Left ventricle myocardium inferior (tissue), 1 donor: Measurements from ENCODE around the gene HLX. TPM values are rescaled to one million over a fixed set of nuclear protein-coding genes. Genes with fewer than 3 reads are reported as not detected.

Source experiments
- DNase-seq: peaks from one replicate; pipeline ENCODE4 v3.0.0-alpha.2; 2020
- H3K27ac ChIP-seq: fragments of 200-600 bp; replicated peaks from 2 replicates; pipeline ENCODE4 v1.8.0; 2021
- H3K27me3 ChIP-seq: fragments of 200-600 bp; 2 replicates; pipeline ENCODE4 v1.8.0; 2021; ENCODE audit warnings: low read depth
- H3K36me3 ChIP-seq: fragments of 200-600 bp; 2 replicates; pipeline ENCODE4 v1.8.0; 2021
- H3K4me1 ChIP-seq: fragments of 200-600 bp; 2 replicates; pipeline ENCODE4 v1.8.0; 2021
- H3K4me3 ChIP-seq: fragments of 200-600 bp; 2 replicates; pipeline ENCODE4 v1.8.0; 2021; ENCODE audit warnings: mild to moderate bottlenecking, moderate library complexity
- H3K9me3 ChIP-seq: fragments of 200-600 bp; replicated peaks from 2 replicates; pipeline ENCODE4 v1.8.0; 2021
- CTCF ChIP-seq: fragments of 200-600 bp; IDR thresholded peaks from 2 replicates; pipeline ENCODE4 v1.8.0; 2021; ENCODE audit warnings: antibody characterized with exemption, mild to moderate bottlenecking, borderline replicate concordance
- intact Hi-C: fragments of 100-400 bp; cut with micrococcal nuclease; formaldehyde crosslinking; loops from one replicate; pipeline ENCODE4 v1.11.0; 2022
- total RNA-seq: library from RNA; stranded (reverse); fragmentation: NEBNext Ultra II Directional; extraction: Animal tissue kit (Norgen Biotek cat#: 25700); gene quantifications from one replicate; pipeline ENCODE4 v1.2.1, GENCODE V29; 2021
- donor health status: DM: no; HTN: yes; CAD: no; lungs with severe emphysema.

Gene HLX
- total RNA-seq, 1 donor from 2014 or later, result 3.5 TPM

DNA sequence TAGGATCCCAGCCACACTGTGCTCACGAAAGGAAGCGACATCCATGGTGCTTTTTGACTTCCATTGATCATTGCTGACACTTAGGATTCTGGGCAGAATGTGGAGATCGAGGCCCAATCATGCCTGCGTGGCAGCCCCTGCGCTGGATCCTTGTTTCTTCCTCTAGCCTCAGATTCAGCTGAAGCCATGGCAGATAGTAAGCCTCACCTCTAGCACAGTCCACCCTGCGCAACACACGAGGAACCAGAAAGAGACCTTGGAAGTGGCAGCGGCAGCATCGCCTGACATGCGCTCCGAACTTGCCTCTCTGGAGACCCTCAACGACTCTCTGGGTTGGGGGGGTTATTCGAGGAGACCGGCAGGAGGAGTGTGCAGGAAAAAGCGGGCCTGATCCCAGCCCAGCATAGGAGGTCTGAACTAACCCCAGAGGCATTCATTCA is 10.6 kb downstream of the HLX start:
- intact Hi-C loops, result no loop called here
- Histone ChIP-seq H3K9me3 (no peaks in the 10 kb centered on the region), H3K27me3 (peaks cover 97% of the 10 kb centered on the region), H3K4me3 (no peak overlapping the region), H3K36me3 (peaks cover 14% of the 10 kb centered on the region), H3K27ac (no peak overlapping the region), H3K4me1 (peaks cover 35% of the 10 kb centered on the region)
- DNase-seq, result no peak
- TF ChIP-seq CTCF, result no peak

DNA sequence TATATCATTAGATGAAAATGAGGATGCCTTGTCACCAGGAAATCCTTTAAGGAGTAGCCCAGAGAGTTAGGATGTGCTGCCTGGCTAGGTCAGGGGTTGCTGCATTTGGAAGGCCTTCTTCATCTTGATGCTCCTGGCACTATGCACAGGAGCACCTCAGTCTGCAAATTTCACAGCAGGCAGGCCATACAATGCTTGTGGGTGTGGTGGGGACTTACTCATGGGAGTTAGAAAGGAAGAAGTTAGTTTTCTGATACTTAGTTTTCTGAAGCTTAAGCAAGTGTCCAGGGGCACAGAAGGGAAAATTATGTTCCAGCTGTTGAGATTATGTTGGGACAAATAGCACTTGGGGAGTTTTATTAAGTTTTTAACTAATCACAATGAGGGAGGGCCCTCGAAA is 11.4 kb downstream of the HLX start:
- peaks cover 100% of the 10 kb centered on the region for H3K27me3 ChIP-seq
- TF ChIP-seq CTCF, result no peak

DNA sequence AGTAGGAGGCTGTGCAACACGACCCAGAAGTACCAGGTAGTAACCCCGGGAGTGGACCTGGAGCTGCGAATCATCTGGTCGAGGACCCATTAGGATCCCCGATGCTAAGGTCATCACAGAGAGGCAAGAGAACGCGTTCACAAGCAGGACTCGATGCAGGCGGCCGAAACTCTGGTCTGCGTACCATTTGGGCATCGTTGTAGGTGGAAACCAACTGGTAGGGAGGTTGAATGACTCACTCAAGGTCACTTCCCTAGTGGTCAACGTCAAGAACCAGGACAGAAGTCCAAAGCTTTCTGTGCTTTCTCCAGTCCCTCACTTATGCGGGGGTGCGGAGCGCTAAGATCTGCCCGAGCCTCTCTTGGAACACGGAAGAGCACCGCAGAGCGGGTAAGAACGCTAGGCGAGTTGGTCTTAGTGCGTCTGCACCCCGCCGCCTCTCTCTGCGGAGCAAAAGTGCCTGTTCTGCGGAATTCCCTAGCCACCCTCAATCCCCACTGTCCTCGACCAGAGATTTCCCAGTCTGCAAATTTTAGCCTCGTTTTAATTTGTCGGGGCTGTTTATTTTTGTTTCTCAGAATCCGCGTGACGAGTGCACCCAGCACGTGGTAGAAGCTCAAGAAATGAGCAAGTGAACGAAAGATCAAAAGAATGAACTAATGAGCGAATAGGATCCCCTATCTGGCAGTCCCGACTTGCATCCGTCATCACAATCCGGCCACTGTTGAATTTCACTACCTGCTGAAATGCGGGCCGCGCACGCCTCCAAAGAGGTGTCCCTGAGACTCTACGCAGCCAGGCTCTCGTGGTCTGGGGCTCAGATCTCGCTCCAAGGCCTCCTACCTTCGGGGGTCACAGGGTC is 12.2 kb downstream of the HLX start:
- H3K4me1 ChIP-seq, result peaks cover 36% of the 10 kb centered on the region
- H3K27me3 ChIP-seq, result peaks cover 100% of the 10 kb centered on the region
- no peaks in the 10 kb centered on the region for H3K9me3 ChIP-seq
- H3K4me3 ChIP-seq, result no peak overlapping the region
- no peak overlapping the region for H3K27ac ChIP-seq
- H3K36me3 ChIP-seq, result no peaks in the 10 kb centered on the region
- no peak for DNase-seq
- TF ChIP-seq CTCF, result no peak
- intact Hi-C loops, result no loop called here

More for the DNA sequence above, 11.4 kb downstream of the HLX start:
- no peaks in the 10 kb centered on the region for H3K9me3 ChIP-seq
- H3K4me1 ChIP-seq, result peaks cover 34% of the 10 kb centered on the region
- no peak overlapping the region for H3K4me3 ChIP-seq
- H3K27ac ChIP-seq, result no peak overlapping the region
- no peak for DNase-seq
- intact Hi-C loops, result no loop called here
- peaks cover 6% of the 10 kb centered on the region for H3K36me3 ChIP-seq

- Histone ChIP-seq H3K36me3 (no peaks in the 10 kb centered on the region), H3K27ac (no peak overlapping the region), H3K9me3 (no peaks in the 10 kb centered on the region), H3K4me3 (no peak overlapping the region), H3K4me1 (peaks cover 36% of the 10 kb centered on the region), H3K27me3 (peaks cover 100% of the 10 kb centered on the region)
- intact Hi-C loops, result no loop called here
- DNase-seq, result no peak
- no peak for TF ChIP-seq CTCF
Observed at GRCh38 chr1:220892086-220892376, 12.8 kb downstream of the HLX start.

GRCh38 chr1:220892997-220893700 is 13.9 kb downstream of the HLX start:
- no peak for DNase-seq
- Histone ChIP-seq H3K9me3 (no peaks in the 10 kb centered on the region), H3K4me3 (no peak overlapping the region), H3K4me1 (peaks cover 26% of the 10 kb centered on the region), H3K27ac (no peak overlapping the region), H3K36me3 (no peaks in the 10 kb centered on the region), H3K27me3 (peaks cover 93% of the 10 kb centered on the region)
- intact Hi-C loops, result no loop called here
- no peak for TF ChIP-seq CTCF
